HG03039 (cell line): ENCODE results near the gene SMCO4.
"Not testable (repeated sequence)": the region's sequence is repeated elsewhere in the genome, so short reads cannot be mapped to it uniquely, and the experiment has no call there.

Experiments used
- ATAC-seq: cut with Tn5 transposase; IDR thresholded peaks from one replicate; pipeline ENCODE4 v1.9.1; 2021; ENCODE audit warnings: mild to moderate bottlenecking, moderate library complexity; ENCODE audit not compliant: unreplicated experiment

The SMCO4 gene, protein sequence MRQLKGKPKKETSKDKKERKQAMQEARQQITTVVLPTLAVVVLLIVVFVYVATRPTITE

DNA sequence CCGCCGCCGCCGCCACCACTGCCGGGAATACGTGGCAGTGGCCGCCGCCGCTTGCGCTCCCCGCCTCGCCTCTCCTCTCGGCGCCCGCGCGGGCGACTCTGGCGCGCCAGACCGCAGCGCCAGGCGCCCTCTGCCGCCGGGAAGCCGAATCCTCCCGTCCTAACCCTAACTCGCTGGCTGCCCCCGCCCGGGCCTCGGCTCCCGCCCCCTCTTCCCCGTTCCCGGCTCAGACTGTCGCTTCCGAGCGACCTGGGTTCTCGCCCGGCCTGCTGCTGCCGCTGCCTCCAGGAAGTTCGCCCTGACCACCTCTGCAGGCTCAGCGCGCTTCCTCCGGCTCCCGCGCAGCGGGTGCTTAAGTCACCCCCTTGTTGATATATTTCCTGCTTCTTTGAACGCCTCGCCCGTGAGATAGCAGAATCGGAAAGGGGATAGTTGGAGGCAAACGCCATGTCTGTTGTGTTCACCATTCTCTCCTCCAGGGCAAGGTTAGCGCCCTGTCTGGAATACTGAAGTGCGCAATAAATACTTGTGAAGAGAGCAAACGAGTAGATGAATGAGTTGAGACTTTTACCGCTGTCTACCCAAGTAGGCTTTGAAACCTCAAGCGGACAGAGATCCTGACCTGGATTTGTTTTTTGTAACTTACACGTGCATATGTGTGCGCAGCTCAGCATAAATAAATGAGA lies at the start of gene SMCO4:
Gene SMCO4 (minus strand): TSS at position 100 of the 686 bp plus-strand sequence. CDS start 64,202 bp downstream, outside the sequence.
- peak; percentile 83 for ATAC-seq

DNA sequence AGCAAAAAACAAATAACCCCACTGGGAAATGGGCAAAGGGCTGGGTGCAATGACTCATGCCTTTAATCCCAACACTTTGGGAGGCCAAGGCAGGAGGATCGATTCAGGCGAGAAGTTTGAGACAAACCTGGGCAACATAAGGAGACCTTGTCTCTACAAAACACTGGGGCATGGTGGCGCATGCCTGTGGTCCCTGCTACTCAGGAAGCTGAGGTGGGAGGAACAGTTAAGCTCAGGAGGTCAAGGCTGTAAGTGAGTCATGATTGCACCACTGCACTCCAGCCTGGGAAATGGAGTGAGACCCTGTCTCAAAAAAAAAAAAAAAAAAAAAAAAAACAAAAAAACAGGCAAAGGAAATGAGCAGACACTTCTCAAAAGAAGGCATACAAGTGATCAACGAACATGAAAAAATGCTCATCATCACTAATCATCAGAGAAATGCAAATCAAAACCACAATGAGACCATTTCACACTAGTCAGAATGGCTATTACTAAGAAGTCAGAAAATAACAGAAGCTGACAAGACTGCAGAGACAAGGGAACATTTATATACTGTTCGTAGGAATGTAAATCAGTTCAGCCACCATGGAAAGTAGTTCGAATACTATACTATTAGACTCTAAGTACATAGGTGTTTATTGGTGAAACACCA lies 48.2 kb upstream of the SMCO4 start:
- ATAC-seq: no peak

DNA sequence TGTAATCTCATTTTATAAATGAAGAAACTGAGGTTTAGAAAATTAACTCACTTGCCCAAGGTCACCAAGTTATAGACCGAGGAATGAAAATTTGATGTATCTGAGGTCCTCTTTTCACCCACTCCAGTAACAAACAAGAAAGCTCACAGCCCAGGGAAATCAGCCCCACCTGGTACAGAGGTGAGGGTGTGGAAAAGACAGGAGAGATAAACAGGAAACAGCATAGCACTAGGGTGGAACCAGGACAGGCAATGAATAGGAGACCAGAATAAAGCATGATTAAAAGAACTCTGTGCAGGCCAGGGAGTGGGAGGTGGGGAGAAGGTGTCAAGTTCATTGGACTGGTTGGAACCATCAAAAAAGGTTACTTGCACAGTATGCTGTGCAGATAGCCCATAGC lies 46.2 kb upstream of the SMCO4 start:
- ATAC-seq: no peak

DNA sequence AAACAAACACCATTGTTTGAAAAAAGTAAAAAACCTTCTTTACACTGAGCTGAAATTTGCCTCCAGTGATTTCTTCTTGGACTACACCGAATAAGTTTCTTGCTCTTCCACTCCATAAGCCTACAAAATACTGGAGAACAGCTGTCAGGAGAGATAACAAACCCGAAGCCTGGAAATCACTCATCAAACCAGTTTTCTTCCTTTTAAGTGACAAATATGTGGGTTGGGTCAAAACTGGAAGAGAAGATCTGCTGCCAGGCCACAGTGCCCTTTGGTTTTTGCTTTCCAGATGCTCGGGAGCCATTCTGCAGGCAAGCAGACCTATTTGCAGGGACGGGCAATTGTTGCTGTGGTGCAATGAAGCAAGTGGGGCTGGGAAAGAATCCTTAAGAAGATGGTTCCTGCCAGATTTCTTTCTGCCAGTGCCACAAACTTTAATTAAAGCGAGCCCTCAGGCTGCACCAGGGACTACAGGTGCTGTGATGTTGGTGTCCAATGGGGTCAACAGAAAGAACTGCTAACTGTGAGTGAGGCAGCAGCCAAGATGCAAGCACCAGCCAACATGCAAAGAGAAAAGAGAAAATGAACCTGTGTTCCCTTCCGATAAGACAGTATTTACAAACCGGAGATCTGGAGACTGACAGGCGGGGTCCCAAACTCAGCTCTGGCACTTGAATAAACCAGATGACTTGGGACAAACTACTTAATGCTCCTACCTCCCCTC lies 44.8 kb upstream of the SMCO4 start:
- no peak for ATAC-seq

DNA sequence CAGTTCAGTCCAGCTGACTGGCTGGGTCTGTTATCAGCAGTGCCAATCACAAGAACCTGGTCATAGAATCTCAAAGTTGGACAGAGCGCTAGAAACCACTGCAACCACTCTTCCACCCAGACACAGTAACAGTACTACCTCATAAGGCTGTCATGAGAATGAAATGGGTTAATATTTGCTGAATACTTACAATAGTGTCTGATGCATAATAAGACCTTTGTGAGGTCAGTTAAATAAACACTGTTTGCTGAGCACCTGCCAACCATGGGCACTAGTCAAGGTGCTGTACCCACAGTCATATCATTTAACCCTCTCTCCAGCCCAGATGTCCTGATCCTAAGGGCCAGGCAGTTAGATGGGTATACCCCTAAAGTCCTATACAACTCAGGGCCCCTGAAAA lies 44.2 kb upstream of the SMCO4 start:
- not testable (repeated sequence) for ATAC-seq

DNA sequence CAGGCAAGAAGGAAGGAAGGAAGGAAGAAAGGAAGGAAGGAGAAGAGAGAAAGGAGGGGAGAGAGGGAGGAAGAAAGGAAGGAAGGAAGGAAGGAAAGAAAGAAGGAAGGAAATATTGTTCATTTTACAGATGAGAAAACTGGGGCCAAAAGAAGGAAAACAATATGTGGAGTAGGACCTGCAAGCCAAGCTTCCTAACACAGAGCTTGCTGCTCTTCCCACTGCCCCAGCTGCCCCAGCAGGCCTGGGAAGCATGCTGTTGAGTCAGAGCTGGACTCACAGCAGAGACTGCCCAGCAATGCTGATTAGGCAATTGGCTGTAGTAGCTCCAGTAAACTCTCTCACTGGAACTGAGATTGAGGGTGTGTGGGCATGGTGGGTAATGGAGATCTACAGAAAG lies 42.6 kb upstream of the SMCO4 start:
- no peak for ATAC-seq

DNA sequence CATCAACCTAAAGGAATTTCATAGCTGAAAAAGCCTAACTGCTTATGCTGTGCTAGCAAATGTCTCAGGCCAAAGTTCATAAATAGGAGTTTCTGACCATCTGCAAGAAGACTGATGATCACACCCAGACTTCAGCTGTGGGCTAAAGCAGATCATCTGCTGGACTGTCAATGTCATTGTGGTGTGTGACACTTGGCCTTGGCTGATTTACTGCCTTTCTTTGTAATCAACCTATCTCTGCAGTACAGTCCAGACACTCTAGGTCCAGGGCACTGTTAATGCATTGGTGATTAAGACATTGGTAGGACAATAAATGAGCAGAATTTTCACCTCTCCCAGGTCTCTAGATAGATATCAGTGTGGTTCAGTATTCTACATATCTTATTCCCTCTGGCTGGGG lies 40.3 kb upstream of the SMCO4 start:
- no peak for ATAC-seq

DNA sequence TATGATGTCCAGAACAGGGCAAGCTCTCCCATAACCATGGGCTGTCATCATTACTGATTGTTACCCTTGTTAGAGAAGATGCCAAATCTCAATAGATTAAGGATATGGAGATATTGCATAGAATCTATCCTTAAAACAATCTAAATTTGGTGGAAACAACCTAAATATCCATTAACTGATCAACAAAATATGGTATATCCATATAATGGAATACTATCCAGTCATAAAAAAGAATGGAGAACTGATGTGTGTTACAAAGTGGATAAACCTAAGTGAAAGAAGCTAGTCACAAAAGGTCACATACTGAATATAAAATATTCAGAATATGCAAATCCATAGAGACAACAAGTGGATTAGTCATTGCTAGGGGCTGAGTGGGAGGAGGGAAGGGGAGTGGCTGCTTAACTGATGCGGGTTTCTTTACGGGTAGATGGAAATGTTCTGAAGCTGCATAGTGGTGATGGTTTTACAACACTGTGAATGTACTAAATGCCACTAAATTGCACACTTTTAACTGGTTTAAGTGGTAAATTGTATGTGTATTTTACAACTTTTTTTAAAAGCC lies 36.1 kb upstream of the SMCO4 start:
- ATAC-seq: no peak

DNA sequence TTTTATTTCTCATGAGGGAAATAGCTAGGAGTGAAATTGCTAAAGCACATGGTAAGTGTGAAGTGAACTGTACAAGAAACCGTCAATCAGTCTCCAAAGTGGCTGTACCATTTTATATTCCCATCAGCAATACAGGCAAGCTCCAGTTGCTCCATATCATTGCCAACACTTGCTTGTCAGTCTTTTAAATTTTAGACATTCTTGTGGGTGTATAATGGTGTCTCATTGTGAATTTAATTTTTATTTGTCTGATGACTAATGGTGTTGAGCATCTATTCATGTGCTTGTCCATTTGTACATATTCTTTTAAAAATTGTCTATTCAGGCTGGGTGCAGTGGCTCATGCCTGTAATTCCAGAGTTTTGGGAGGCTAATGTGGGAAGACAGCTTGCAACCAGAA lies 34.1 kb upstream of the SMCO4 start:
- no peak for ATAC-seq

DNA sequence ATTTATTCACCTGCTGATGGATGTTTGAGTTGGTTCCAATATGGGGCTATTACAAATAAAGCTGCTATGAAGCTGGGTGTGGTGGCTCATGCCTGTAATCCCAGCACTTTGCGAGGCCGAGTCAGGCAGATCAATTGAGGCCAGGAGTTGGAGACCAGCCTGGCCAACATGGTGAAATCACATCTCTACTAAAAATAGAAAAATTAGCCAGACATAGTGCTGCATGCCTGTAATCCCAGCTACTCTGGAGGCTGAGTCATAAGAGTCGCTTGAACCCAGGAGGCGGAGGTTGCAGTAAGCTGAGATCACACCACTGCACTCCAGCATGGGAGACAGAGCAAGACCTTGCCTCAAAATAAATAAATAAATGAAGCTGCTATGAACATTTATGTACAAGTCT lies 33.7 kb upstream of the SMCO4 start:
- ATAC-seq: not testable (repeated sequence)

DNA sequence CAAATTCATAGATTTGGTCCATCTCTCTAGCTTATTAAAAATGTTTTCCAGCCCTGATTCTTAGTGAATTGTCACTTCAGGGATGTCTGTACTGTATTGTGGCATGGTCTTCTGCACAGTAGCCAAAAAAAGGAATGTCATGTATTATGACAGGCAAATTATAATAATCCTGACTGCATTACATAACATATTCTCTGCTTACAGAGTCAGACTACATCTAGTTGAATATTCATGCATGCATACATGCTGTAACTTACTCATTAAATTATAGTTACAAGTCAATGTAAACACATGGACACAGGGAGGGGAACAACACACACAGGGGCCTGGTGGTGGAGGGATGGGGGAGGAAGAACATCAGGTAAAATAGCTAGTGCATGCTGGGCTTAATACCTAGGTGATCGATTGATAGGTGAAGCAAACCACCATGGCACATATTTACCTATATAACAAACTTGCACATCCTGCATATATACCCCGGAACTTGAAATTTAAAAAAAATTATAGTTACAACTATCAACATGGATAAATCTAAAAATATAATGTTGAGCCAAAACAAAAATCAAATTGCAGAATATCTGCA lies 31.5 kb upstream of the SMCO4 start:
- ATAC-seq: no peak

DNA sequence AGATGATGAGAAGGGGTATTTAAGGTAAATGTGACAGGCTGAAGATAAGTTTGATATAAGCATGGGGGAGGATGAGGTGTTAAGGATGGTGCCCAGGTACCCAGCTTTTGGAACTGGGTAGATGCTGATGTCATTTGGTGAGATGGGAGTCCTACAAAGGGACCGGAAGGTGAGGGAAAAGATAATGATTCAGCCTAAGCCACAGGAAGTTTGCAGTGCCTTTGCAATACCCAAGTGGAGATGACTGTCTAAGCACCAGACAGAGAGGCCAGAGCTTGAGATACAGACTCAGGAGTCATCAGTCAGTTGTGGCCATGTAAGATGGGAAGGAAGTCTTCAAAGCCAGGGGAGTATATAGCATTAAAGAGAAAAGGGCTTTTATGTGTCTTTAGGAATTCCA lies 30.0 kb upstream of the SMCO4 start:
- no peak for ATAC-seq

DNA sequence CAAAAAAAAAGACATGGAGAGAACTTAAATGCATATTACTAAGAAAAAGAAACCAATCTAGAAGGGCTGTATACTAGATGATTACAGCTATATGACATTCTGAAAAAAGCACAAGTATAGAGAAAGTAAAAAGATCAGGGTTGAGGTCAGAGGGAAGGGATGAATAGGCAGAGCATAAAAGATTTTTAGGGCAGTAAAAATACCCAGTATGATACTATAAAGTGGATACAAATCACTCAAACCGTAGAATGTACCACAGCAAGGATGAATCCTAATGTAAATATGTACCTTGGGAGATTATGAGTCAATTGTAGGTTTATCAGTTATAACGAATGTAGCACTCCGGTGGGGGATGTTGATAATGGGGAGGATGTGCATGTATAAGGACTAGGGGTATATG lies 29.4 kb upstream of the SMCO4 start:
- ATAC-seq: no peak

DNA sequence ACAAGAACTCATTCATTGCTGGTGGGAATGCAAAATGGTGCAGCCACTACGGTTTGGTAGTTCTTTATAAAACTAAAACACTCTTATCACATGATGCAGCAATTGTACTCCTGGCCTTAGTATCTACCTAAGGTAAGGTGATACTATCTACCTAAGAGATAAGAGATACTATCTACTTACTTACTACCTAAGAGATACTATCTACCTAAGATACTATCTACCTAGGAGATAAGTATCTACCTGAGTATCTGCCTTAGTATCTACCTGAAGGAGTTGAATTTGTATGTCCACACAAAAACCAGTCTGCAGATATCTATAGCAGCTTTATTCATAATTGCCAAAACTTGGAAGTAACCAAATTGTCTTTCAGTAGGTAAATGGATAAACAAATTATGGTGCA lies 29.0 kb upstream of the SMCO4 start:
- ATAC-seq: no peak

DNA sequence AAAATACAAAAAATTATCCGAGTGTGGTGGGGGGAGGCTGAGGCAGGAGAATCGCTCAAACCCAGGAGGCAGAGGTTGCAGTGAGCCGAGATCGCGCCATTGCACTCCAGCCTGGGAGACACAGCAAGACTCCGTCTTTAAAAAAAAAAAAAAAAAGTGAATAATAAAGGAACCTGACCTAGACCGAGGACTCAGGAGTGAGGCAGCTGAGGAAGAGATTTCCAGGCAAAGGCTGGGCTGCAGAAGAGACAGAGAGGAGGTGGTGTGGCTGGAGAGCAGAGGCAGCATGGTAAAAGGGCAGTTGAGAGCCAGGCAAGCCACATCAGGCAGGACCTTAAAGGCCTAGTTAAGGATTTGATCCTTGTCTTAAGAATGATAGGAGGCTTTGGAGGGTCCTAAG lies 28.4 kb upstream of the SMCO4 start:
- ATAC-seq: no peak

DNA sequence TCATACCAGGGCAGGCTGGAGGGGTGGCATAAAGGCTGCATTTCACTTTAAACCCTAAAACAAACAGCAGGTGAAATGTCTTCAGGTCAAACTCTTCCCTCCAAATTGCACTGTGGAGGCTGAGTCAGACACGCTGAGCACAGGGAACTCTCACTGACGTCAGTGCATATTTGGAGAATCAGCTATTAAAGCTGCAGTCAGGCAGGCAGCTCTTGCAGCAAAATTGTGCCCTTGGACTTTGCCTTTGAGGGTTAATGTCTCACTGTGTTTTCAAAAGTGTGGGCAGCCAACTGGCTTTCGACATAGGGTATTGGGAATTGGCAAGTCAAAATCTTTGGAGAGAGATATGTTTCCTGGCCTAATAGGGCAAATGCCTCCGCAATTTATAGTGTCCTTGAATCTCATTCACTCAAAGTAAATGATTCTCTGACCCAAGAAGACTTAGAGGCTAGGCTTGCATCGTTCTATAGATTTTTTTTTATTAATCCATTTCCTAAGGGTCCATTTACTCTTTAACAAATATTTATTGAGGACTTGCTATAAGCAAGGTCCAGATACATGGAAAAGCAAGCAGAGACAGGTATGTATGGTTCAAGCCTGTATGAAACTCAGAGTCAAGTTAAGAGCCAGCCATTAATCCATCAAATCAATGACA lies 27.7 kb upstream of the SMCO4 start:
- no peak for ATAC-seq

DNA sequence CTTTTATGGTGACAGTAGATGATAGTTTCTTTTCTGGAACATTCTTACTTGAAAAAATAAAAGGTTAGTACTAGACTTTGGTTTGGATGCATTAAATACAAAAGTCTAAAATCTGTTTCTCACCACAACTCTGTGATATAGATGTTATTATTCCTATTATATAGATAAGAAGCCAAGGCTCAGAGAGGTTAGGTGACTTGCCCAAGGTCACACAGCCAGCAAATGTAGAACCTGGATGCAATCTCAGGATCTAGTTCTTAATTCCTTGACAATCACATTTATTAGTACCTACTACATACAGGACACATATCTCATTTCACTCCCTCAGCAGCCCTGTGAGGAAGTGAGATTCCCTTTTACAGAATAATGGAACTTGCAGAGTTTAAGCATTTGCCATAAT lies 26.3 kb upstream of the SMCO4 start:
- no peak for ATAC-seq

DNA sequence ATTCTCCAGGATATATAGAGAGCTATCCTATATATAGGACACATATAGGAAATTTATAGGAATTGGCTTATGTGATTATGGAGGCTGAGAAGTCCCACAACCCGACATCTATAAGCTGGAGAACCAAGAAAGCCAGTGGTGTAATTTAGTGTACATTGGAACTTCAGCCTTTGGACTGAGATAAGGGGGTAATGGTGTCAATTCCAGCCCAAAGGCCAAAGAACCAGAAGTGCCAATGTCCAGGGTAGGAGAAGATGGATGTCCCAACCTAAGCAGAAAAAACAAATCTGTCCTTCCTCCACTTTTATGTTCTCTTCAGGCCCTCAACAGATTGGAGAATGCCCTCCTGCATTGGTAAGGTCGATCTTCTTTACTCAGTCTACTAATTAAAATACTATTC lies 25.5 kb upstream of the SMCO4 start:
- ATAC-seq: no peak

DNA sequence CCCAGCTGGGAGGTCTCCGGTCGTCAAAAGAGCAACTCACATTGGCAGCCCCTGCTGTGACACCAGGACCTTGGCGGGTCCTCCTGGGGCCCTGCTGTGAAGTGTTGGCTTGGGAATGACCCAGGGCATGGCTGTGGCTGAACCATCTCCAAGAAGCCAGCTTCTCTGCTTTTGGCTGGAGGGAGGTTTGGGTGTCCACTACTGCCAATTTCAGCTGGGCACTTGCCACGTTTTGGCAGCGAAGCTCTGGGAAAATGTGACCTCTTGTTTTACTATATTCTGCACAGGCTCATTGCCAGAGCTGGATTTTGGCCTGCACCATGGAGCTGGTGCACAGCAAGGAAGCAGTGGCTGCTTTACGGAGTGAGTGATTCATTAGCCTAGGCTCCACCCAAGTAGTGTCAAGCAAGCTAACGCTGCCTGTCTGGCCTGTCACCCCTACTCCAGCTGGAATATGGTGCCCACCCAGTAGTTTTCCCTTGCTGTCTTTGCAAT lies 24.3 kb upstream of the SMCO4 start:
- no peak for ATAC-seq

DNA sequence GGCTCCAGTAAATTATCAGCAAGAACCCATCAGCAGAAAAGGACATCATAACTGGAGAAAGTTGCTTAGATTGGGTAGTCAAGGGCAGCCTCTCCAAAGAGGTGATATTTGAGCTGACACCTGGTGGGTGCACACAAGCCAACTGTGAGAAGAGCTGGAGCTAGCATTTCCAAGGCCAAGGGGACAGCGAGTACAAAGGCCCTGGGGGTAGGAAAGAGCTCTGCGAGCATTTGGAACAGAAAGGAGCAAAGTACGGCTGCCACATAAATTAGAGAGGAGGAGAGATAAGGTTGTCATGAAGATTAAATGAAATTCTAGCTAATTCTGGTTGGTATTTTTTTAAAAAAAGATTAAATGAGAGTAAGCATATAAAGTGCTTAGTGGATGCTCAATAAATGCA lies 21.7 kb upstream of the SMCO4 start:
- no peak for ATAC-seq

DNA sequence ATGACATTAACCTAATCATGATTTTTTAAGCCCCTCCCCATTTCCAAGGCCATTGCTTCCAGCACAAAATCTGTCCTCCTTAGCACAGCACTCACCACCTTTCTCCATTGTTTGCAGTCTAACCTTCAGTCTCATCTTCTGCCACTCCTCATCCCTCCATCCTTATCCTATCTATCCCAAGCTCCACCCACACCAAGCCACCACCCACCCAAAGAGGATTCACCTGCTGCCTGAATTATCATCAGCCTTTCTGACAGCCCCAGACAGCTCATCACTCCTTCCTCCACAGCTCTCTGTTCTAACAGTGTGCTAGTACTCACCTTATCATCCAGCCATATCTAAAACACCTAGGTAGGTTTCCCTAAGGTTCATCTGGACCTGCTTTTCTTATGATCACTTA lies 20.7 kb upstream of the SMCO4 start:
- ATAC-seq: no peak
